Measurements from ENCODE around the gene NANP. TPM values are rescaled to one million over a fixed set of nuclear protein-coding genes. Genes with fewer than 3 reads are reported as not detected.

NANP gene
- total and polyA plus RNA-seq, 2 donors (not counting 1 experiment from before 2014, with no cell fraction given) = 0.63 to 2.3 TPM

DNA sequence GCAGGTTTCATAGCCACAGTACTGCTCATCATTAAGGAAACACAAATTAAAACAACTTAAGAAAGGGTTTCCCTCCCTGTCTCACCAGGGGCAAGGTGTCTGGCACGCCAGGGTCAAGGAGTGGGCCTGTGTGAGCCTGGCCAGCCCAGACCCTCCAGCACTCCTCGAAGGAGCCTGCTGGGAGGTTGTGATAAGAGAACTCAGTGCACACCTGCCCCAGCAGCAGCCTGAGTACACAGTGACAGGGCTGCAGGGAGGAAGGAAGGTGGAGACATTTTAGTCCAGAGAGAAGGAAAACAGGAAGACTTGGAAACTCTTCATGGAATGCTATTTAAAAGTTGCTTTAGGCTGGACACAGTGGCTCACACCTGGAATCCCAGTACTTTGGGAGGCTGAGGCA lies 52.6 kb downstream of the NANP start:
- CTCF ChIA-PET = no interaction called here

GRCh38 chr20:25570148-25570530 lies 53.7 kb downstream of the NANP start:
- intact Hi-C loops (cut with micrococcal nuclease) = no loop called here

More for the DNA sequence above, 52.6 kb downstream of the NANP start:
- Mint-ChIP-seq H3K27me3 (no peaks in the 10 kb centered on the region), H3K9me3 (ENCODE audit: insufficient read depth) (no peaks in the 10 kb centered on the region), H3K4me3 (no peak overlapping the region), H3K4me1 (no peaks in the 10 kb centered on the region), H3K27ac (no peak overlapping the region)
- Histone ChIP-seq H3K9ac (ENCODE audit: low read length) (no peak overlapping the region), H3K4me1 (ENCODE audit: control insufficient read depth in 2 of 2, insufficient read depth in 2 of 2, low read length in 2 of 2) (no peaks in the 10 kb centered on the region), H2AFZ (ENCODE audit: insufficient read depth, low read depth, low read length, poor library complexity, severe bottlenecking) (no peak overlapping the region), H4K20me1 (ENCODE audit: control insufficient read depth, insufficient read depth, low read length, poor library complexity, severe bottlenecking) (no peaks in the 10 kb centered on the region), H3K79me2 (ENCODE audit: control insufficient read depth, insufficient read depth, low read length) (no peaks in the 10 kb centered on the region), H3K27me3 (replicated peaks in 1 of 4; ENCODE audit: control extremely low read depth in 1 of 4, control insufficient read depth in 3 of 4, insufficient read depth in 4 of 4, low read length in 3 of 4) (peaks cover 0 to 2% (median 0%) of the 10 kb centered on the region in 4 experiments), H3K27ac (ENCODE audit: low read length in 2 of 2) (no peak overlapping the region), H3K36me3 (replicated peaks in 1 of 2; ENCODE audit: control extremely low read depth in 1 of 2, control insufficient read depth in 1 of 2, extremely low read depth in 1 of 2, insufficient read depth in 2 of 2, low read length in 1 of 2) (no peaks in the 10 kb centered on the region), H3K4me3 (ENCODE audit: control extremely low read depth in 1 of 5, extremely low read depth in 1 of 5, insufficient read depth in 1 of 5, low read depth in 2 of 5, low read length in 4 of 5) (no peak overlapping the region), H3K4me2 (replicated peaks; ENCODE audit: low read depth, low read length, poor library complexity, severe bottlenecking) (no peak overlapping the region), H3K9me3 (ENCODE audit: control extremely low read depth in 1 of 3, control insufficient read depth in 2 of 3, insufficient read depth in 1 of 3, low read length in 2 of 3) (no peaks in the 10 kb centered on the region)
- ATAC-seq (ENCODE audit: low read depth) (no peak), DNase-seq (no peak)
- WGBS (ENCODE audit: insufficient coverage) = 67% methylated on average over 1 of the region's 2 CpGs
- intact Hi-C loops (cut with micrococcal nuclease) = no loop called here
- no peak for TF ChIP-seq CTCF (IDR thresholded peaks at IDR 0.05)
- TF ChIP-seq EZH2 (IDR thresholded peaks at IDR 0.05; ENCODE audit: borderline replicate concordance, insufficient read depth, low read depth, low read length, poor library complexity, severe bottlenecking) = no peak
- POLR2A ChIA-PET = no interaction called here

More at GRCh38 chr20:25570148-25570530, 53.7 kb downstream of the NANP start:
- no peaks in the 10 kb centered on the region for H3K4me1 Mint-ChIP-seq
- no peaks in the 10 kb centered on the region for H3K79me2 ChIP-seq (ENCODE audit: control insufficient read depth, insufficient read depth, low read length)
- H3K27me3 Mint-ChIP-seq = no peaks in the 10 kb centered on the region
- ChIA-PET CTCF (no interaction called here), POLR2A (no interaction called here)
- no peak overlapping the region for H3K4me3 Mint-ChIP-seq
- DNase-seq = no peak
- no peak overlapping the region for H3K27ac Mint-ChIP-seq
- no peak overlapping the region for H3K27ac ChIP-seq (ENCODE audit: low read length in 2 of 2)
- H3K27me3 ChIP-seq (replicated peaks in 1 of 4; ENCODE audit: control extremely low read depth in 1 of 4, control insufficient read depth in 3 of 4, insufficient read depth in 4 of 4, low read length in 3 of 4) = peaks cover 0 to 2% (median 0%) of the 10 kb centered on the region in 4 experiments
- H3K4me2 ChIP-seq (replicated peaks; ENCODE audit: low read depth, low read length, poor library complexity, severe bottlenecking) = no peak overlapping the region
- WGBS (ENCODE audit: insufficient coverage) = 93% methylated on average over 5 of the region's 7 CpGs
- H3K9me3 ChIP-seq (ENCODE audit: control extremely low read depth in 1 of 3, control insufficient read depth in 2 of 3, insufficient read depth in 1 of 3, low read length in 2 of 3) = no peaks in the 10 kb centered on the region
- no peak for TF ChIP-seq EZH2 (IDR thresholded peaks at IDR 0.05; ENCODE audit: borderline replicate concordance, insufficient read depth, low read depth, low read length, poor library complexity, severe bottlenecking)
- no peak for TF ChIP-seq CTCF (IDR thresholded peaks at IDR 0.05)
- no peaks in the 10 kb centered on the region for H3K36me3 ChIP-seq (replicated peaks in 1 of 2; ENCODE audit: control extremely low read depth in 1 of 2, control insufficient read depth in 1 of 2, extremely low read depth in 1 of 2, insufficient read depth in 2 of 2, low read length in 1 of 2)
- no peak overlapping the region for H3K4me3 ChIP-seq (ENCODE audit: control extremely low read depth in 1 of 5, extremely low read depth in 1 of 5, insufficient read depth in 1 of 5, low read depth in 2 of 5, low read length in 4 of 5)
- ATAC-seq (ENCODE audit: low read depth) = no peak
- no peaks in the 10 kb centered on the region for H3K9me3 Mint-ChIP-seq (ENCODE audit: insufficient read depth)
- no peak overlapping the region for H3K9ac ChIP-seq (ENCODE audit: low read length)
- no peak overlapping the region for H2AFZ ChIP-seq (ENCODE audit: insufficient read depth, low read depth, low read length, poor library complexity, severe bottlenecking)
- no peaks in the 10 kb centered on the region for H4K20me1 ChIP-seq (ENCODE audit: control insufficient read depth, insufficient read depth, low read length, poor library complexity, severe bottlenecking)
- H3K4me1 ChIP-seq (ENCODE audit: control insufficient read depth in 2 of 2, insufficient read depth in 2 of 2, low read length in 2 of 2) = no peaks in the 10 kb centered on the region
